ENCODE measurements around the gene OR2G2.

Gene OR2G2, protein sequence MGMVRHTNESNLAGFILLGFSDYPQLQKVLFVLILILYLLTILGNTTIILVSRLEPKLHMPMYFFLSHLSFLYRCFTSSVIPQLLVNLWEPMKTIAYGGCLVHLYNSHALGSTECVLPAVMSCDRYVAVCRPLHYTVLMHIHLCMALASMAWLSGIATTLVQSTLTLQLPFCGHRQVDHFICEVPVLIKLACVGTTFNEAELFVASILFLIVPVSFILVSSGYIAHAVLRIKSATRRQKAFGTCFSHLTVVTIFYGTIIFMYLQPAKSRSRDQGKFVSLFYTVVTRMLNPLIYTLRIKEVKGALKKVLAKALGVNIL

GRCh38 chr1:247588060-247588459 lies at the start of gene OR2G2:
OR2G2 (plus strand) TSS chr1:247588360; CDS start chr1:247588360, 0 bp downstream.
- DNase-seq (ENCODE audit: low read depth, low spot score) = no peak

DNA sequence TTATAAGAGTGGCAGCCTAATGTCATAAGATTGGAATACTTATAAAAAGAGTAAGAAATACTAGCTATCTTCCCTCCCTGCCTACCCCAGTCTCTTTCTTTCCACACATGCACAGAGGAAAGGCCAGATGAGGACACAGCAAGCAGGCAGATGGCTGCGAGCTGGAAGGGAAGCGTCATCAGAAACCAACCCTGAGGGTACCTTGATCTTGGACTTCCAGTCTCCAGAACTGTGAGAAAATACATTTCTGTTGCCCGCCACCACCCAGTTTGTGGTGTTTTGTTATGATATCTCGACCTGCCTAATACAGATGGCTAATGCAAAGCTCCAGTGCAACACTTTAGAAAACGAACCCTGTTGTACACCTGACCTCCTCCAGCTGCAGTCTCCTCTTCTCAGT lies 49.6 kb upstream of the OR2G2 start:
- DNase-seq (ENCODE audit: low read depth, low spot score) = no peak

GRCh38 chr1:247539215-247539614 lies 48.9 kb upstream of the OR2G2 start:
- no peak for DNase-seq (ENCODE audit: low read depth, low spot score)

- no peak for DNase-seq (ENCODE audit: low read depth, low spot score)
Measured at GRCh38 chr1:247540581-247540980, 47.6 kb upstream of the OR2G2 start.

GRCh38 chr1:247542811-247543210 lies 45.3 kb upstream of the OR2G2 start:
- no peak for DNase-seq (ENCODE audit: low read depth, low spot score)

DNA sequence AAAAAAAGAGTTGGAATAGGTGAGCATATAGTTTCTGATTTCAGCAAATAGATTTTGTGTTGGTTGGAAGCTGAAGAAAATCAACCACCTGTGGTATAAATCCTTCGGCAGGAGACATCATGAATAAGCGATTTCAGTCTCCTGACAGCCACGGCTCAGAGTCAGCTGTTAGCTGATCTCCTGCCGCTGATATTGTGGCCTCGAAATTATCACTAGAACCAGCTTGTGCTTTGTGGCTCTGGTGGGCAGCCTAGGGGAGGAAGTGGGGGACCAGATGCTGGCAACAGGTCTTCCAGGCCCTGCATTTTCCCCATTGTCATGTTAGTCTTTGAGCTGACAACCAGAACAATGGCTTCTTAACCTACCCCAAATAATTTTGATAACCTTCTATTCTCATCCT lies 40.1 kb upstream of the OR2G2 start:
- DNase-seq (ENCODE audit: low read depth, low spot score) = no peak

- DNase-seq (ENCODE audit: low read depth, low spot score) = no peak
Measured at GRCh38 chr1:247548769-247549182, 39.4 kb upstream of the OR2G2 start, which contains the start of gene GCSAML. GCSAML (plus strand) TSS chr1:247549134; CDS start chr1:247549192, 58 bp downstream.

- no peak for DNase-seq (ENCODE audit: low read depth, low spot score)
Measured at GRCh38 chr1:247551721-247552120, 36.4 kb upstream of the OR2G2 start.

DNA sequence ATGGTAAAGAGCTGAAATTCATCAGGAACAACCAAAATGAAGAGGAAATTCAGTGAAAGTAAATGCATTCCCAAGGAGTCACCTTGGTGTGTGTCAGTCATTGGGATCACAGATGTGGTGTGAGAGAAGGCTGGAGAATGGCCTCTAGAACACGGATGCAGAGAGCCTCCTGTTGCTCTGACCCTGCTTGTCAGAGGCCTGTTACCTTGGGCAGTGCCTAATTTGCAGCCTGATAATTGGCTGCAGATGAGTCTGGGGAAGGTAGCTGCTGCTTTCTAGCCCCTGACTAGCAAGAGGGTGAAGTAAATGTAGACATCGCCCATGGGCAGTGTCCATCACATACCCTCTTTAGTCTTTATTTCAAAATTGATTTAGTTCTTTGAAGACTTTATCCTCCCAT lies 35.9 kb upstream of the OR2G2 start:
- no peak for DNase-seq (ENCODE audit: low read depth, low spot score)

- DNase-seq (ENCODE audit: low read depth, low spot score) = no peak
Measured at GRCh38 chr1:247557926-247558674, 30.1 kb upstream of the OR2G2 start.

- no peak for DNase-seq (ENCODE audit: low read depth, low spot score)
Measured at GRCh38 chr1:247561711-247562110, 26.4 kb upstream of the OR2G2 start.

GRCh38 chr1:247562198-247562597 lies 26.0 kb upstream of the OR2G2 start:
- no peak for DNase-seq (ENCODE audit: low read depth, low spot score)

DNA sequence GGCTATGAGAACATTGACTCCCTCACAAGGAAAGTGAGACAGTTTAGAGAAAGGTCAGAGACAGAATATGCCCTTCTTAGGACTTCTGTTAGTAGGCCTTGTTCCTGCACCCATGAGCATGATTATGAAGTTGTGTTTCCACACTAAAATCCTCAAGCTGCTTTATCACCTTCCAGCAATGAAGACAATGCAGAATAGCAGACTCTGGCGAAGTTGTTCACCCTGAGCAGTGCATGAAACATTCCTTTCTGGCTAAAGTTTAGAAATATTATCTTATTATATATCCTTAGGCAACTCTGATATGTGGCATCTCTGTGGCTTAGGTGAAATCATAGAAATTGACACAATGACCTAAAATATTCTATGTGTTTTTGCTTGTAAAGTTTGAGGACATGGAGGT lies 13.9 kb upstream of the OR2G2 start:
- DNase-seq (ENCODE audit: low read depth, low spot score) = no peak

DNA sequence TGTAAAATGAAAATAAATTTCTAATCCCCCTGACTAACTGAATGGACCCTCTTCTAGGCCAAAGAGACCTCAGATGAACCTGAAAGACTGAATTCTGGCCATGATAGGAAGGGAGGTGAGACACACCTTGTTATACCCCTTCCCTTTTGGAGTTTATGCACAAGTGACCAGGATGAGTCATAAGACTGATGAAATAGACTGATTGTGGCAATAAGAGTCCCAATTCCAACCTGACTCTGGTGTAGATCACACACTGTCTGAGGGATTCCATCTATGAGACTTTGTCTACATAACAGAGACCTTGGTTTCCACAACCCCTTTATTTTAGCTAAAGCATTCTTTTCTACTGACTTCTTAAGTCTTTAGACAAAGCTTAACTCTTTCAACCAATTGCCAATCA lies 13.5 kb upstream of the OR2G2 start:
- no peak for DNase-seq (ENCODE audit: low read depth, low spot score)

DNA sequence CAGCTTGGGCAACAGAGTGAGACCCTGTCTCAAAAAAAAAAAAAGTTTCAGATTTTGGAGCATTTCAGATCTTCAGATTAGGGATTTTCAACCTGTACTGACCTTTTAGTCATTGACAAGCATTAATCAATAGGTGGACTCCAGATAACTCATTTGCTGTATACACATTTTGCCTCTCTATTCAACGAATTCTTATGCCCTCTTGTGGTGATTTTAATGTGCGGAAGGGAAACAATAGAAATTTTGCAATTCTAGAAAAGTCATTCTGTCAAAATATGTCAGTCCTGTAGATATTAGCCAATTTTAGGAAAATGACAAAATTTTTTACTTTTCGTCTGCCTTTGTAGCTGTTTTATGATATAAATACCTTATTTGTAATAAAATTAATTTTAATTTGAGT lies 11.6 kb upstream of the OR2G2 start:
- DNase-seq (ENCODE audit: low read depth, low spot score) = no peak

DNA sequence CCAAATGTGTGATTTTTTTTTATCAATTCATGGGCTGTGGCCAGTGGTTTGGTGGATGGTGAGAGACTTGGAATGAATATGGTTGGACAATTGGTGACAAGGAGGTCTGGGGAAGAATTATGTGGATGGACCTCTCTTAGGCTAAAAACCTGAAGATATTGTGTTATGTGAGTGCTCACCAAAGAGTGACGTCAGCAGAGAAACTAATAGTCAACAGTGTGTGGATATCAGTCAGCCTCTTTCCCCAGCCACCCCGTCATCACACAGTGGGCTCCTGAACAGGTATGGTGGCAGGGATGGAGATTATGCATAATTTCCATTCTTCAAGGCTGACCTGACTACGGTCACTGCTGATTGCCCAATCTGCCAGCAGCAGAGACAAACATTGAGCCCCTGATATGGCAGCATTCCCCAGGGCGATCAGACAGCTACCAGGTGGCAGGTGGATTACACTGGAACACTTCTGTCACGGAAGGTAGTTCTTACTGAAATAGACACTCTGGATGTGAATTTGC lies 9.2 kb upstream of the OR2G2 start:
- no peak for DNase-seq (ENCODE audit: low read depth, low spot score)

DNA sequence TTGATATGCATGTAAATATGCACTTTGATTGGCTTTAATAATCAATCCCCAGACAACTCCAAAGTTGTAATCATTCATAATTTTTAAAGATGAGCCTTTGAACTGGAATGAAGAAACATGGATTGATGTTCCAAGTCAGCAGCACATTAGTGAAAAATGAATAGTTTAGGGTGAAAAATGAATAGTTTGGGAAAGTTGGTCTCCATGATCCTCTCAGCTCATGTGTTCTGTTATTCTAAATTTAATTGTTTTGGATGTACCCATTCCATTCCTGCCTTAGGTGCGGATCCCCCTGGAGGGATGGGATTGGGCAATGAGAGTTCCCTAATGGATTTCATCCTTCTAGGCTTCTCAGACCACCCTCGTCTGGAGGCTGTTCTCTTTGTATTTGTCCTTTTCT lies 17.1 kb downstream of the OR2G2 start, which contains the start of gene OR2G3:
Gene OR2G3, plus strand, starts transcription at position 301 of the 400 bp plus-strand sequence. Its CDS starts 0 bp downstream, at position 301.
- DNase-seq (ENCODE audit: low read depth, low spot score) = no peak

DNA sequence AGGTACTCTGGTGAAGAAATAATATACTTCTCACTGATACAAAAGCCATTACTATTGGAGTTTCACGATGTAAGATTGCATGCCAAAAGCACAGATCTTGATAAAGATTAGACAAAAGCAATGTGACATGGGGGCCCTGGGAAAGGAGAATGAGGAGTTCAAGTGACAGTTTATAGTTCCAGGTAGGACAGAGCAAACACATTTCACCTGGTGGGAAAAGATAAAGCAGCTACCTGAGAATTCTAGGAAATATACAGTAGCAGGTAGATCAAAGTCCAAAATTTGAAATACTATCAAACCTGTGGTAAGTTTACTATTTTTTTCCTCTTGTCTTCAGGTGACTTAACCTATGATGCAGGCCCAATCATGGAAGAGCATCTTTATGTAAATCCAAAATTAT lies 25.2 kb downstream of the OR2G2 start:
- DNase-seq (ENCODE audit: low read depth, low spot score) = no peak

GRCh38 chr1:247614625-247615024 lies 26.5 kb downstream of the OR2G2 start:
- DNase-seq (ENCODE audit: low read depth, low spot score) = no peak

GRCh38 chr1:247627951-247628350 lies 39.8 kb downstream of the OR2G2 start:
- no peak for DNase-seq (ENCODE audit: low read depth, low spot score)

- DNase-seq (ENCODE audit: low read depth, low spot score) = no peak
Measured at GRCh38 chr1:247638011-247638410, 49.9 kb downstream of the OR2G2 start.

GRCh38 chr1:247638781-247639180 lies 50.6 kb downstream of the OR2G2 start:
- no peak for DNase-seq (ENCODE audit: low read depth, low spot score)

Measured in activated naive CD8-positive, alpha-beta T cell treated with anti-CD3 and anti-CD28 coated beads, Interleukin-2, amount 50 U/mL, for 16 hours (primary cell).